ENCODE measurements around the gene USP10. TPM values are rescaled to one million over a fixed set of nuclear protein-coding genes. Genes with fewer than 3 reads are reported as not detected.

USP10 gene
- total and polyA plus RNA-seq, 2 donors (not counting 1 experiment from before 2014, with no cell fraction given), result 48.9 to 134 TPM

DNA sequence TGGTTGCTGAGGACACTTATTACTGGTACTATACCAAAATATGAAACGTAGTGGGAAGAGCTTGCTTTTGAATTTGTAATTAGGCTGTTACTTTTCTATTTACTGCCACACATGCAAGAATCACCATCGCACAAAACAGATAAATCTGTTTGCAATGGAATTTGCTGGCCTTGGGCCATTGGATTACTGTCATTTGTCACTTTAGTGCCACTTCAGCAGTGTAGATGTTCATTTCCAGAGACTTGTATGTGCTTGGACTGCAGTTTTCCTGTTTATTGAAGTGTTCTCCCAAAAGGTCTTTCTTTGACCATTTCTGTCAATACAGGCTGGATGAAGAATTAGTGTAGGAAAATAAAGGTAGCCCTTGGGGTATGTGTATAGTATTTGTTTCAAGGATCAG lies 4.5 kb downstream of the USP10 start:
- no peak overlapping the region for H3K27ac ChIP-seq (ENCODE audit: low read length in 2 of 2)
- H3K36me3 ChIP-seq (replicated peaks in 1 of 2; ENCODE audit: control extremely low read depth in 1 of 2, control insufficient read depth in 1 of 2, extremely low read depth in 1 of 2, insufficient read depth in 2 of 2, low read length in 1 of 2), result peaks cover 0 to 9% of the 10 kb centered on the region in 2 experiments
- ChIA-PET POLR2A (no interaction called here), CTCF (interaction anchor here (1.1 to 3.6 kb wide), 3 partner anchors 15 to 81 kb away, joined by 3 to 24 read pairs (median 13); no protein-coding TSS in a partner anchor)
- no peak overlapping the region for H3K4me3 ChIP-seq (ENCODE audit: control extremely low read depth in 1 of 5, extremely low read depth in 1 of 5, insufficient read depth in 1 of 5, low read depth in 2 of 5, low read length in 4 of 5)
- no peaks in the 10 kb centered on the region for H3K9me3 ChIP-seq (ENCODE audit: control extremely low read depth in 1 of 3, control insufficient read depth in 2 of 3, insufficient read depth in 1 of 3, low read length in 2 of 3)
- Mint-ChIP-seq H3K4me1 (peaks cover 66% of the 10 kb centered on the region), H3K4me3 (no peak overlapping the region), H3K9me3 (ENCODE audit: insufficient read depth) (no peaks in the 10 kb centered on the region), H3K27ac (no peak overlapping the region), H3K27me3 (no peaks in the 10 kb centered on the region)
- peaks cover 96% of the 10 kb centered on the region for H3K79me2 ChIP-seq (ENCODE audit: control insufficient read depth, insufficient read depth, low read length)
- TF ChIP-seq EZH2 (IDR thresholded peaks at IDR 0.05; ENCODE audit: borderline replicate concordance, insufficient read depth, low read depth, low read length, poor library complexity, severe bottlenecking), result no peak
- no peak for TF ChIP-seq CTCF (IDR thresholded peaks at IDR 0.05)
- ATAC-seq (ENCODE audit: low read depth) (no peak), DNase-seq (no peak)
- no peak overlapping the region for H3K4me2 ChIP-seq (replicated peaks; ENCODE audit: low read depth, low read length, poor library complexity, severe bottlenecking)
- H3K4me1 ChIP-seq (ENCODE audit: control insufficient read depth in 2 of 2, insufficient read depth in 2 of 2, low read length in 2 of 2), result peaks cover 14 to 37% of the 10 kb centered on the region in 2 donors
- WGBS (ENCODE audit: insufficient coverage), result no CpG with 5 or more reads among the region's 2 CpGs
- H2AFZ ChIP-seq (ENCODE audit: insufficient read depth, low read depth, low read length, poor library complexity, severe bottlenecking), result no peak overlapping the region
- H4K20me1 ChIP-seq (ENCODE audit: control insufficient read depth, insufficient read depth, low read length, poor library complexity, severe bottlenecking), result peaks cover 71% of the 10 kb centered on the region
- H3K9ac ChIP-seq (ENCODE audit: low read length), result no peak overlapping the region
- no peaks in the 10 kb centered on the region for H3K27me3 ChIP-seq (replicated peaks in 1 of 4; ENCODE audit: control extremely low read depth in 1 of 4, control insufficient read depth in 3 of 4, insufficient read depth in 4 of 4, low read length in 3 of 4)
- intact Hi-C loops (cut with micrococcal nuclease), result loop anchor here (5.0 kb wide), 1 partner anchor 62 kb away; no protein-coding TSS in a partner anchor

DNA sequence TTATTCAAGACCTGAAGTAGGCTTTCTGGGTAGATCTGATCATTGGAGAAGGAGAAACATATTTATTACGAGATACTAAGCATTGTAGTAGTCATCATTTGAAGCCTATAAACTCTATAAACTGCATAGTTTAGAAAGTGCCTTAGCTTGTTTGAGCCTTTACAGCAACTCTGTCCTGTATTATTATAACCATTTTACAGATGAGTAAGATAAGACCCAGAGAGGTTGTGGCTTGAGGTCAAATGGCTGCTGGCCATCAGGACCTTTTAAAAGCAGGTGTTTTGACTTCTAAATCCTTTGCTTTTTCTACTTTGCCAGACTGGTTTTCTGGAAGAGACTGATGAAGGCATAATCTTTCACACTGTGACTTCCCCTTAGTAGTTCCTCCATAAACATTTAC lies 7.1 kb downstream of the USP10 start:
- Mint-ChIP-seq H3K4me3 (no peak overlapping the region), H3K27ac (no peak overlapping the region), H3K27me3 (no peaks in the 10 kb centered on the region), H3K4me1 (peaks cover 75% of the 10 kb centered on the region), H3K9me3 (ENCODE audit: insufficient read depth) (no peaks in the 10 kb centered on the region)
- Histone ChIP-seq H3K27me3 (replicated peaks in 1 of 4; ENCODE audit: control extremely low read depth in 1 of 4, control insufficient read depth in 3 of 4, insufficient read depth in 4 of 4, low read length in 3 of 4) (no peaks in the 10 kb centered on the region), H2AFZ (ENCODE audit: insufficient read depth, low read depth, low read length, poor library complexity, severe bottlenecking) (no peak overlapping the region), H4K20me1 (ENCODE audit: control insufficient read depth, insufficient read depth, low read length, poor library complexity, severe bottlenecking) (peaks cover 92% of the 10 kb centered on the region), H3K4me3 (ENCODE audit: control extremely low read depth in 1 of 5, extremely low read depth in 1 of 5, insufficient read depth in 1 of 5, low read depth in 2 of 5, low read length in 4 of 5) (no peak overlapping the region), H3K4me1 (ENCODE audit: control insufficient read depth in 2 of 2, insufficient read depth in 2 of 2, low read length in 2 of 2) (peaks cover 23 to 32% of the 10 kb centered on the region in 2 donors), H3K4me2 (replicated peaks; ENCODE audit: low read depth, low read length, poor library complexity, severe bottlenecking) (no peak overlapping the region), H3K9ac (ENCODE audit: low read length) (no peak overlapping the region), H3K79me2 (ENCODE audit: control insufficient read depth, insufficient read depth, low read length) (peaks cover 100% of the 10 kb centered on the region), H3K9me3 (ENCODE audit: control extremely low read depth in 1 of 3, control insufficient read depth in 2 of 3, insufficient read depth in 1 of 3, low read length in 2 of 3) (no peaks in the 10 kb centered on the region), H3K27ac (ENCODE audit: low read length in 2 of 2) (no peak overlapping the region), H3K36me3 (replicated peaks in 1 of 2; ENCODE audit: control extremely low read depth in 1 of 2, control insufficient read depth in 1 of 2, extremely low read depth in 1 of 2, insufficient read depth in 2 of 2, low read length in 1 of 2) (peaks cover 3 to 9% of the 10 kb centered on the region in 2 experiments)
- POLR2A ChIA-PET, result no interaction called here
- no peak for DNase-seq
- intact Hi-C loops (cut with micrococcal nuclease), result no loop called here
- CTCF ChIA-PET, result no interaction called here
- no peak for ATAC-seq (ENCODE audit: low read depth)
- TF ChIP-seq EZH2 (IDR thresholded peaks at IDR 0.05; ENCODE audit: borderline replicate concordance, insufficient read depth, low read depth, low read length, poor library complexity, severe bottlenecking) (no peak), CTCF (IDR thresholded peaks at IDR 0.05) (no peak)
- no CpG with 5 or more reads among the region's 1 CpG for WGBS (ENCODE audit: insufficient coverage)

All from B cell (primary cell).